Caco-2 (cell line): ENCODE data around the gene EDRF1. TPM values are rescaled to one million over a fixed set of nuclear protein-coding genes. Genes with fewer than 3 reads are reported as not detected.

Source experiments
- BruUV-seq: library from RNA; stranded (reverse); fragments of 400-500 nt; replicated peaks from 2 replicates; lab custom pipeline; 2021; lab: Mats Ljungman, UMichigan
- CTCF ChIA-PET: fragments of 300-600 bp; sonication (Branson Sonifier 250); formaldehyde crosslinking; loops from one replicate; lab custom pipeline; 2022; ENCODE audit warnings: antibody characterized with exemption; lab: Charles Lee
- POLR2A ChIA-PET: fragments of 300-600 bp; sonication (Branson Sonifier 250); formaldehyde crosslinking; loops from one replicate; lab custom pipeline; 2022; ENCODE audit warnings: antibody characterized with exemption; lab: Charles Lee
- DNase-seq, 2 experiments: peaks; one replicate each; pipeline versions ENCODE4 v3.0.0 to v3.0.0-alpha.2; 2020 to 2022
- H3K27me3 ChIP-seq: replicated peaks from 2 replicates; pipeline ENCODE4 v1.6.0; 2011; ENCODE audit warnings: low read length; ENCODE audit not compliant: control insufficient read depth, insufficient read depth
- H3K36me3 ChIP-seq: 2 replicates; pipeline ENCODE4 v1.5.1; 2011; ENCODE audit warnings: low read length; ENCODE audit not compliant: control insufficient read depth, insufficient read depth
- H3K4me1 ChIP-seq: fragments of 250-450 bp; sonication (Bioruptor Pico); 2 replicates; pipeline ENCODE4 v1.5.1; 2020; ENCODE audit warnings: mild to moderate bottlenecking
- H3K4me3 ChIP-seq: 2 replicates; pipeline ENCODE4 v1.5.1; 2011; ENCODE audit warnings: low read depth, mild to moderate bottlenecking, control low read depth, low read length
- H3K9me3 ChIP-seq: fragments of 250-450 bp; sonication (Bioruptor Pico); 2 replicates; pipeline ENCODE4 v1.5.1; 2020; ENCODE audit warnings: mild to moderate bottlenecking, moderate library complexity
- H3K27ac Mint-ChIP-seq: one replicate; pipeline ENCODE4 v1.8.0; 2022; ENCODE audit warnings: mixed read lengths; ENCODE audit not compliant: unreplicated experiment
- H3K27me3 Mint-ChIP-seq: one replicate; pipeline ENCODE4 v1.8.0; 2022; ENCODE audit warnings: mixed read lengths; ENCODE audit not compliant: insufficient read depth, unreplicated experiment
- H3K36me3 Mint-ChIP-seq: one replicate; pipeline ENCODE4 v1.8.0; 2022; ENCODE audit warnings: mild to moderate bottlenecking, mixed read lengths; ENCODE audit not compliant: insufficient read depth, unreplicated experiment
- H3K4me1 Mint-ChIP-seq: one replicate; pipeline ENCODE4 v1.8.0; 2022; ENCODE audit warnings: low read depth, mixed read lengths; ENCODE audit not compliant: unreplicated experiment
- H3K4me3 Mint-ChIP-seq: one replicate; pipeline ENCODE4 v1.8.0; 2022; ENCODE audit warnings: mild to moderate bottlenecking, moderate library complexity, mixed read lengths; ENCODE audit not compliant: unreplicated experiment
- H3K9me3 Mint-ChIP-seq: one replicate; pipeline ENCODE4 v1.8.0; 2022; ENCODE audit warnings: mixed read lengths; ENCODE audit not compliant: unreplicated experiment
- CTCF ChIP-seq, 2 experiments: fragments of 200-600 bp in 1 of 2; IDR thresholded peaks; 1 replicate in 1 of 2; 2 replicates in 1 of 2; pipeline versions ENCODE4 v1.5.1 to v1.8.0; 2011 to 2022; ENCODE audit warnings: antibody characterized with exemption in 1 of 2, control low read depth in 1 of 2, inconsistent platforms in 1 of 2, low read depth in 1 of 2, low read length in 1 of 2, mild to moderate bottlenecking in 1 of 2, moderate library complexity in 1 of 2; ENCODE audit not compliant: insufficient read depth in 1 of 2, severe bottlenecking in 1 of 2, unreplicated experiment in 1 of 2
- intact Hi-C: fragments of 100-400 bp; cut with micrococcal nuclease; formaldehyde crosslinking; loops from one replicate; pipeline ENCODE4 v1.10.0; 2022; ENCODE audit not compliant: unreplicated experiment
- total RNA-seq: library from RNA; stranded (reverse); gene quantifications from 2 replicates; pipeline ENCODE4 v1.2.3, GENCODE V29; 2022

EDRF1 gene
- total RNA-seq, 1 experiment from 2014 or later: 40.9 TPM

- no TSS peak for BruUV-seq
- no peak for DNase-seq
- Histone ChIP-seq H3K27me3 (no peaks in the 10 kb centered on the region), H3K4me3 (no peak overlapping the region), H3K9me3 (no peaks in the 10 kb centered on the region), H3K36me3 (peaks cover 2% of the 10 kb centered on the region), H3K4me1 (no peaks in the 10 kb centered on the region)
- no peaks in the 10 kb centered on the region for H3K27me3 Mint-ChIP-seq
- H3K4me3 Mint-ChIP-seq: no peak overlapping the region
- ChIA-PET CTCF (no interaction called here), POLR2A (no interaction called here)
- no peak overlapping the region for H3K27ac Mint-ChIP-seq
- H3K9me3 Mint-ChIP-seq: no peaks in the 10 kb centered on the region
- intact Hi-C loops: no loop called here
- TF ChIP-seq CTCF (IDR thresholded peaks at IDR 0.05; ENCODE audit: insufficient read depth in 1 of 2, low read depth in 1 of 2, low read length in 1 of 2, severe bottlenecking in 1 of 2, unreplicated experiment in 1 of 2): no peak
- peaks cover 72% of the 10 kb centered on the region for H3K36me3 Mint-ChIP-seq
- H3K4me1 Mint-ChIP-seq: peaks cover 1% of the 10 kb centered on the region
Measured at GRCh38 chr10:125756196-125756595, 36.7 kb downstream of the EDRF1 start.

- peaks cover 2% of the 10 kb centered on the region for H3K36me3 ChIP-seq
- no peak overlapping the region for H3K4me3 Mint-ChIP-seq
- intact Hi-C loops: no loop called here
- BruUV-seq: no TSS peak
- no peak for DNase-seq
- no peaks in the 10 kb centered on the region for H3K27me3 Mint-ChIP-seq
- H3K4me1 ChIP-seq: no peaks in the 10 kb centered on the region
- H3K4me1 Mint-ChIP-seq: peaks cover 6% of the 10 kb centered on the region
- H3K4me3 ChIP-seq: no peak overlapping the region
- POLR2A ChIA-PET: no interaction called here
- H3K9me3 ChIP-seq: no peaks in the 10 kb centered on the region
- H3K27ac Mint-ChIP-seq: no peak overlapping the region
- H3K27me3 ChIP-seq: no peaks in the 10 kb centered on the region
- peaks cover 71% of the 10 kb centered on the region for H3K36me3 Mint-ChIP-seq
- TF ChIP-seq CTCF (IDR thresholded peaks at IDR 0.05; ENCODE audit: insufficient read depth in 1 of 2, low read depth in 1 of 2, low read length in 1 of 2, severe bottlenecking in 1 of 2, unreplicated experiment in 1 of 2): no peak
- no peaks in the 10 kb centered on the region for H3K9me3 Mint-ChIP-seq
- CTCF ChIA-PET: no interaction called here
Measured at GRCh38 chr10:125756853-125757487, 37.5 kb downstream of the EDRF1 start.

- BruUV-seq: no TSS peak
- TF ChIP-seq CTCF (IDR thresholded peaks at IDR 0.05; ENCODE audit: insufficient read depth in 1 of 2, low read depth in 1 of 2, low read length in 1 of 2, severe bottlenecking in 1 of 2, unreplicated experiment in 1 of 2): no peak
- peaks cover 6% of the 10 kb centered on the region for H3K4me1 Mint-ChIP-seq
- H3K27me3 Mint-ChIP-seq: no peaks in the 10 kb centered on the region
- Histone ChIP-seq H3K4me3 (no peak overlapping the region), H3K9me3 (no peaks in the 10 kb centered on the region), H3K27me3 (no peaks in the 10 kb centered on the region), H3K4me1 (no peaks in the 10 kb centered on the region), H3K36me3 (peaks cover 2% of the 10 kb centered on the region)
- H3K4me3 Mint-ChIP-seq: no peak overlapping the region
- intact Hi-C loops: no loop called here
- H3K9me3 Mint-ChIP-seq: no peaks in the 10 kb centered on the region
- no peak for DNase-seq
- peaks cover 77% of the 10 kb centered on the region for H3K36me3 Mint-ChIP-seq
- ChIA-PET CTCF (no interaction called here), POLR2A (no interaction called here)
- H3K27ac Mint-ChIP-seq: no peak overlapping the region
Measured at GRCh38 chr10:125757742-125758141, 38.2 kb downstream of the EDRF1 start.
